ENCODE data around the gene AJAP1. TPM values are rescaled to one million over a fixed set of nuclear protein-coding genes. Genes with fewer than 3 reads are reported as not detected.

Gene AJAP1
- total and polyA plus RNA-seq, 2 experiments from 2014 or later = not detected

GRCh38 chr1:4734219-4734618 is 79.8 kb downstream of the AJAP1 start:
- no peaks in the 10 kb centered on the region for H4K20me1 ChIP-seq (replicated peaks; ENCODE audit: insufficient read depth)
- no peak for ATAC-seq
- H3K27ac ChIP-seq (ENCODE audit: low read depth) = no peak overlapping the region
- no peak overlapping the region for H3K4me3 Mint-ChIP-seq
- TF ChIP-seq ZNF331 (CRISPR knock-in tag; IDR thresholded peaks at IDR 0.05; ENCODE audit: low read depth) = no peak
- no peaks in the 10 kb centered on the region for H3K9me2 ChIP-seq (ENCODE audit: insufficient read depth)
- H3K9me3 Mint-ChIP-seq = peaks cover 8% of the 10 kb centered on the region; the same call in 1 of the 3 replicates
- no peak overlapping the region for H2AFZ ChIP-seq
- H3K79me2 ChIP-seq (replicated peaks; ENCODE audit: insufficient read depth) = no peaks in the 10 kb centered on the region
- no peak overlapping the region for H3K4me3 ChIP-seq
- no peak overlapping the region for H3K27ac Mint-ChIP-seq
- H3F3A ChIP-seq (replicated peaks; ENCODE audit: low read depth) = no peaks in the 10 kb centered on the region
- DNase-seq (ENCODE audit: low spot score) = no peak
- H3K27me3 Mint-ChIP-seq (ENCODE audit: insufficient read depth, low read depth, poor library complexity) = peaks cover 13% of the 10 kb centered on the region
- peaks cover 30% of the 10 kb centered on the region for H3K4me1 Mint-ChIP-seq
- no peak overlapping the region for H3K4me2 ChIP-seq
- H3K36me3 Mint-ChIP-seq (ENCODE audit: low read depth) = peaks cover 3% of the 10 kb centered on the region
- no peaks in the 10 kb centered on the region for H3K36me3 ChIP-seq (ENCODE audit: insufficient read depth)
- no peaks in the 10 kb centered on the region for H3K27me3 ChIP-seq (ENCODE audit: insufficient read depth)
- no peaks in the 10 kb centered on the region for H3K4me1 ChIP-seq (ENCODE audit: insufficient read depth)

DNA sequence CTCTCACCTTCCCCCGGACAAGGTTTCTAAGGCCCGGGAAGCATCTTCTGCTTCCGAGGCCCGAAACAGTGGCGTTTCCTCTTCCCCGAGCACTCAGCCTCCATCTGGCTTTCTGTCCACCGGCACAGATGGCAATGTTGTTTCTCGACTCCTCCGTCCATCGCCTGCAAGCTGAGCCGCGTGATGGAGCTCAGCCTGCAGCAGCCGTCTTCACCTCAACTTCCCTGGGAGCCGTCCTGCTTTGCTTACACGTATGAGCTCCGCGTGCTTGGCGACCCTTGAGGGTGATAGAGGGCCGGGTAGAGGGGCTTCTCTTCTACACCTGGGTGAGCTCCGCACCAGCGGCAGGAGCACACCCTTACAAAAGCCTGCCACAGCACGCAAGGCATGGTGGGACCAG is 80.4 kb downstream of the AJAP1 start:
- no peaks in the 10 kb centered on the region for H3K79me2 ChIP-seq (replicated peaks; ENCODE audit: insufficient read depth)
- H3K36me3 ChIP-seq (ENCODE audit: insufficient read depth) = no peaks in the 10 kb centered on the region
- H3K4me1 ChIP-seq (ENCODE audit: insufficient read depth) = no peaks in the 10 kb centered on the region
- no peak overlapping the region for H3K4me2 ChIP-seq
- no peaks in the 10 kb centered on the region for H4K20me1 ChIP-seq (replicated peaks; ENCODE audit: insufficient read depth)
- DNase-seq (ENCODE audit: low spot score) (no peak), ATAC-seq (no peak)
- no peaks in the 10 kb centered on the region for H3K9me2 ChIP-seq (ENCODE audit: insufficient read depth)
- Mint-ChIP-seq H3K27me3 (ENCODE audit: insufficient read depth, low read depth, poor library complexity) (peaks cover 10% of the 10 kb centered on the region), H3K4me3 (no peak overlapping the region), H3K9me3 (peaks cover 11% of the 10 kb centered on the region; the same call in 2 of the 3 replicates), H3K27ac (no peak overlapping the region), H3K36me3 (ENCODE audit: low read depth) (peaks cover 8% of the 10 kb centered on the region), H3K4me1 (peaks cover 31% of the 10 kb centered on the region)
- no peak overlapping the region for H3K4me3 ChIP-seq
- H3K27ac ChIP-seq (ENCODE audit: low read depth) = no peak overlapping the region
- no peaks in the 10 kb centered on the region for H3F3A ChIP-seq (replicated peaks; ENCODE audit: low read depth)
- no peaks in the 10 kb centered on the region for H3K27me3 ChIP-seq (ENCODE audit: insufficient read depth)
- no peak overlapping the region for H2AFZ ChIP-seq
- TF ChIP-seq REST (IDR thresholded peaks at IDR 0.05; ENCODE audit: unreplicated experiment) (no peak), CREB1 (CRISPR knock-in tag; IDR thresholded peaks at IDR 0.05; ENCODE audit: low read depth) (no peak), EZH2phosphoT487 (IDR thresholded peaks at IDR 0.05; ENCODE audit: unreplicated experiment) (no peak), POLR2AphosphoS5 (IDR thresholded peaks at IDR 0.05; ENCODE audit: low read depth) (no peak), EZH2 (IDR thresholded peaks at IDR 0.05; ENCODE audit: low read depth, unreplicated experiment) (no peak), ZNF331 (CRISPR knock-in tag; IDR thresholded peaks at IDR 0.05; ENCODE audit: low read depth) (no peak), CTCF (conservative IDR thresholded peaks at IDR 0.05; ENCODE audit: low read depth in 2 of 2) (no peak), ZNF114 (CRISPR knock-in tag; IDR thresholded peaks at IDR 0.05) (no peak), ZNF462 (CRISPR knock-in tag; IDR thresholded peaks at IDR 0.05) (no peak), JUNB (IDR thresholded peaks at IDR 0.05; ENCODE audit: unreplicated experiment) (no peak), NANOG (IDR thresholded peaks at IDR 0.05; ENCODE audit: borderline replicate concordance) (no peak), STAT1 (IDR thresholded peaks at IDR 0.05; ENCODE audit: unreplicated experiment) (no peak)

All from GM23338 (cell line).